Measurements from ENCODE around the gene KCNJ2.

The KCNJ2 gene

DNA sequence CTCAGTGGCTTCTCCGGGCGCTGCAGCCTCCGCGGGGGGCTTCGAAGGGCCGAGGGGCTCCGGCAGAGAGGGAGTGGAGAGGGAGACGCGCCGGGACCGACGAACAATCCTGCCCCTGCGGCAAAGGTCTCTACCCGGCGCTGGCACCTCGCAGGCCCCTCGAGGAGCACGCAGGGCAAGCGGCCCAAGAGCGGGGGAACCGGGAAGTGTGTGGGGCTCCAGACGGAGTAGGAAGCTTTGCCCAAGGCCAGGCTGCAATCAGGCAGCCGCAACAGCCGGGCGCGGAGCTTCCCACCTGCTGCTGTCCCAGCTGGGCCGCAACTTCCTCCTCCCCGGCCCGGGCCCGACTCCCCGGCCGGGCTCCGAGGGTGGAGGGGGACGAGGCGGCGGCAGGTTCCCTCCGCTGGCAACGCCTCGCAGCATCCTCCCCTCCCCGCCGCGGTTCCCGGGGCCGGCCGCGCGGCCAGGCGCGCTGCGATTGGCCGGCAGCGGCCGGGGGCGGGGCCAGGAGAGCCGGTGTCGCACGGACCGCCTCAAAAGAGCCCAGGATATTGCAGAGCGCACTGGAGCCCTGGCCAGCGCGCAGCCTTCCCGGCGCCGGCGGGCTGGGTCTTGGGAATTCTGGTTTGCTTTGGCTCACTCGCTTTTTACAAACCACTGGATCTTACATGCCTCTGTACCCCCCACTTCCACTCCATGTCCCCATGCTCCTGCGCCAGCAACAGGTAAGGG lies at the start of gene KCNJ2:
Gene KCNJ2, plus strand, starts transcription at position 556 of the 732 bp plus-strand sequence. CDS start 5,508 bp downstream, outside the sequence.
- peak; percentile 44 for DNase-seq

DNA sequence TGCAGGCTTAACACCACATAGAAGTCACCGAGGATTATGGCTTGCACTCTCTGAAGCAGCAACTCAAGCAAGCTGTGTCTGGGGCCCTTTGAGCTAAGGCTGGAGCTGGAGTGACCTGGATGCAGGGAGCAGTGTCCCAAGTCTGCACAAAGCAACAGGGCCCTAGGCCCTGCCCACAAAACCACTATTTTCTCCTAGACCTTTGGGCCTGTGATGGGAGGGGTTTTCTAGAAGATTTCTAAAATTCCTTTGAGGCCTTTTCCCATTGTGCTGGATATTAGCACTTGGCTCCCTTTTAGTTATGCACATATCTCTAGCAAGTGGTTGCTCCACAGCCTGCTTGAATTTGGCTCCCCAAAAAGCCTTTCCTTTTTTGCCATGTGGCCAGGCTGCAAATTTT lies 49.8 kb upstream of the KCNJ2 start:
- no peak for DNase-seq

DNA sequence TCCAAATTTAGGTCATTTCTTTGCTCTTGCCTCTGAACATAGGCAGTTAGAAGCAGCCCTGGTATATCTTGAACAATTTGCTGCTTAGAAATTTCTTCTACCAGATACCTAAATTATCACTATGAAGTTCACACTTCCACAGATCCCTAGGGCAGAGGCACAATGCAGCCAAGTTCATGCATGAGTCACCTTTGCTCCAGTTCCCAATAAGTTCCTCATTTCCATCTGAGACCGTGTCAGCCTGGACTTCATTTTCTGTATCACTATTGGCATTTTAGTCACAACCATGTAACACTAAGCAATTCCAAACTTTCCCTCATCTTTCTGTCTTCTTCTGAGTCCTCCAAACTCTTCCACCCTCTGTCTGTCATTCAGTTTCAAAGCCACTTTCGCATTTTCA lies 49.3 kb upstream of the KCNJ2 start:
- no peak for DNase-seq

DNA sequence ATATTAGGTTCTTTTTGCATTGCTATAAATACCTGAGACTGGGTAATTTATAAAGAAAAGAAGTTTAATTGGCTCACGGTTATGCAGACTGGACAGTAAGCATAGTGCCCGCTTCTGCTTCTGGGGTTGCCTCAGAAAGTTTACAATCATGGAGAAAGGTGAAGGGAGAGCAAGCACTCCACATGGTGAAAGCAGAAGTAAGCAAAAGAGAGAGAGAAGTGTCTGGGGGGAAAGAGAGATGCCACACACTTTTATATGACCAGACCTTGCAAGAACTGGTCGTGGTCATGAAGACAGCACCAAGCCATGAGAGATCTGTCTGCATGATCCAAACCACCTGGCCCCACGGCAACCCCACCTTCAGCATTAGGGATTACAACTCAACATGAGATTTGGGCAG lies 48.9 kb upstream of the KCNJ2 start:
- DNase-seq: no peak

DNA sequence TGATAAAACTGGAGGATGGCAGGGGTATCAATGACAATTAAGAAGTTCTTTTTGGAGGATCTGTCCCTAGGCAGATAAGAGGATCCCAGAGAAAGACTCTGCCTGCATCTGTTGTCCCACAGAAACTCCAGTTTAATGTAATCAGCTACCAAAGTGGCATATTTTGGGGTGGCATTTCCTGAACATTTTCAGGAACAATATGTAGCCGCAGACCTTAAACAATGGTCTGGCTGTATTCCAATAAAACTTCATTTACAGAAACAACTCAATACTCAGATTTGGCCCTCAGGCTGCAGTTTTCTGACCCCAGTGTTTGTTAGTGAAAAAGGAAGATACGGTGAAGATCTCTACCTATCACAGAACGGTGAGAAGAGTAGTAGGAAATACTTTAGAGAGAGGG lies 48.2 kb upstream of the KCNJ2 start:
- DNase-seq: no peak

DNA sequence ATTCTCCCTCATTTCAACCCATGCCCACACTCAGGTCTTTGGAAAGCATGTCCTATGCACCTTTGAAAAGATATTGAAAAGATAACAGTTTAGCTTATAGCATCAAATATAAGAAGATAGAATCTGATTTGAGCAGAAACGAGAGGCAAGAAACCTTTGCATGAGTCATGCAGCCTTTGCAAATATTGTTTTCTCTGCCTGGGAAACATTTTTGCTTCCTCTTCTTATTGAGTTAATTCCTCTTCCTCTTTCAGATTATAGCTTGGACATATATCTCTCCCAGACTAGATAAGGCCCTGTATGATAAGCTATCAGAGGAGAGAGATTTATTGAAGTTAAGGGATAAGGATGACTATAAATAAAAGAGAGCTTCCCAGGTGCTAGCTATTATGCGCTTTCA lies 46.1 kb upstream of the KCNJ2 start:
- no peak for DNase-seq

DNA sequence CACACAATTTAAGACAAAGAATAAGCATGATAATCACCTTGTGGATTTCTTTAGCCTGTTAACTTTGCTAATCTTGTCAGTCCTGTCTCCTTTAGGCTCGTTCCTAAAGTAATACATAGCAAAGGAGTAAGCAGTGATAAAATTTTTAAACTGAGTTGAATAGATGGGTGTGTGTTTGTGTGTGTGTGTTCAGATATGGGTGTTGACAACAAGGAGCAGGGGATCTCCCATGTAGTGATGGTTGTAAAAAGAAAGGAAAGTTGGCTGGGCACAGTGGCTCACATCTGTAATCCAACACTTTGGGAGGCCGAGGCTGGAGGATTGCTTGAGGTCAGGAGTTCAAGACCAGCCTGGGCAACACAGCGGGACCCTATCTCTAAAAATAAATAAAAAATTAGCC lies 44.6 kb upstream of the KCNJ2 start:
- DNase-seq: no peak

DNA sequence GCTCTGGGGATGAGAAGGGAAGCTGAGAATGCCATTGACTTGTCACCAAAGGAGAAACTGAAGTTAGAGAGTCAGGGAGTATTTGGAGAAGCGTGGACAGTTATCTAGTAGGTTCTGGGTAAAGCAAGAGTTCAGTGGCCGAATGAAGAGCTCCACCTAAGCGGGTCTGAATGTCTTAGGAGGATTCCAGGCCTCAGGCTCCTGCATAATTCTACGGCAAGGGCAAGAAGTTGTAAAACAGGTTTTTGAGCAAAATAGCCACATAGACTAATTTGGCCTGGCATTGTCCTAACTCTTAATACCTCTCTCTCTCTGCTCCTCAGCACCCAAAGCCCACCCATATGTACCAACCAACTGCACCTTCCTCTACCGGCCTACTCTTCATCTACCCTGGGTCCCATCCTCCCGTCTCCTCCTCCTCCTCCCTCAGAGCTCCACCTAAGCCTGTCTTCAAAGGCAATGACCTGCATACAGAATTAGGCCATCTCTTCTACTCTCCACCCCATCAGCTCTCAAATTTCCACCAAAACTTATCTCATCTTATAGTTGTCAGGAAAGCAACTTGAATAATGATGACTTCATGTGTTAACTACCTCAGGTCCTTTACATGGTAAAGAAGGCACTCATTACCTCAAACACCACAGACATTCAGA lies 42.0 kb upstream of the KCNJ2 start:
- no peak for DNase-seq

DNA sequence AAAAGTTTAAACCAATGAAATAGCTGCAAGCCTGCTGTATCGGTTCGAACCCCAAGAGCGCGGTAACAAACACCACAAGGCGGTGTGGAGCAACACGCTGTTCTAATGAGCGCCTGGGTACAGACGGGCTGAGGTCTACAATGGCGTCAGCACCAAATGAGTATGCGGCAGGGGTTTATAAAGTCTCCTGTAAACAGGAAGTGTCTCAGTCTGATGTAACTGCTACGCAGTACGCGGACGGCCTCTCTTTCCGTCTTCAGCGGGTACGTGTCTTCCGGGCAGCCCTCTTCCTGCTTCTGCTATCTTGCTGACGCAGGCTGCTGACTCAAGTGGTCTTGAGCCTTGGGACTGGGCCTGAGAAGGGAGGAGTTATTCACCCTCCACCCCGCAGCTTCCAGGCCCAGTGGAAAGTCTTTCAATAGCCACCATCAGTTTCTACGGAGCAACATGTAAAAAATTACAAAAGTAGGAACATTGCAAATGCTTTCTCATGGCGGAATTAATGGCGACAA lies 40.5 kb upstream of the KCNJ2 start:
- DNase-seq: no peak

DNA sequence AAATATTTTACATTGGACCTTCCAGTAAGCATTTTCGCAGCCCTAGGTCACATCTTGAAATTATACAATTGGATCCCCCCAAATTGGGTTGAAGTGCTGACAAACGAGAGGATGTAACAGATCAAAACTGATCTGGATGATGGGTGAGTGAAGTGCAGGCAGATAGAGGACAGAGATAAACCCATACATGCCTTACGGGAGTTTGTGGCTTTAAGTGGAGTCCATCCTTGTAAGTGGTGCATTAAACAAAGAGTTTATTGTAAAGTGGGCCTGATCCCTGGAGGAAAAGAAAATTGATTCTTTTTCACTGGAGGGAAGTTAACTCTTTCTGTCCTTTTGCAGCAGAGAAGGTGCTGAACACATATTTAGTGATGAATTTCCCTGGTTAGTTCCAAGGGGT lies 39.0 kb upstream of the KCNJ2 start:
- no peak for DNase-seq

DNA sequence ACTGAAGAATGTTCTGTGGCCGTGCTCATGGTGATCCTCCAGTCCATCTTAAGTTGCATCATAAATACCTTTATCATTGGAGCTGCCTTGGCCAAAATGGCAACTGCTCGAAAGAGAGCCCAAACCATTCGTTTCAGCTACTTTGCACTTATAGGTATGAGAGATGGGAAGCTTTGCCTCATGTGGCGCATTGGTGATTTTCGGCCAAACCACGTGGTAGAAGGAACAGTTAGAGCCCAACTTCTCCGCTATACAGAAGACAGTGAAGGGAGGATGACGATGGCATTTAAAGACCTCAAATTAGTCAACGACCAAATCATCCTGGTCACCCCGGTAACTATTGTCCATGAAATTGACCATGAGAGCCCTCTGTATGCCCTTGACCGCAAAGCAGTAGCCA lies 36.8 kb upstream of the KCNJ2 start:
- DNase-seq: no peak

DNA sequence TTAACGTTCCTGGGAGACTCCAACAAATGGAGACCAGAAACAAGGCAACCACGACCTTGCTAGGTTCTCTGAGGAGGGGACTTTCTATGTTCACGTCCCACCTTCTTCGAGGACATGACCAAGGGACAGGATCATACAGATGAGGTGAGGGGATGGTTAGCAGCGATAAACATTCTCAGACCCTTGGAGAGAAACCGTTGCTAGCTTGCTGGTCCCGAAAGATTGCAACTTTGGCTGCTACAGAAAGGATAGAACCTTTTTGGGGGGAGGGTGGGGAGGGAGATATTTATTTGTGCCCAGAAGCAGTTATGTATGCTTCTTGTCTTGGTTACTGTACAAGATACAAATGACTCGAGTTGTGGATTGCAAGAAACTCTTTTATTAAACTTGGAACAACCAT lies 35.3 kb upstream of the KCNJ2 start:
- DNase-seq: no peak

DNA sequence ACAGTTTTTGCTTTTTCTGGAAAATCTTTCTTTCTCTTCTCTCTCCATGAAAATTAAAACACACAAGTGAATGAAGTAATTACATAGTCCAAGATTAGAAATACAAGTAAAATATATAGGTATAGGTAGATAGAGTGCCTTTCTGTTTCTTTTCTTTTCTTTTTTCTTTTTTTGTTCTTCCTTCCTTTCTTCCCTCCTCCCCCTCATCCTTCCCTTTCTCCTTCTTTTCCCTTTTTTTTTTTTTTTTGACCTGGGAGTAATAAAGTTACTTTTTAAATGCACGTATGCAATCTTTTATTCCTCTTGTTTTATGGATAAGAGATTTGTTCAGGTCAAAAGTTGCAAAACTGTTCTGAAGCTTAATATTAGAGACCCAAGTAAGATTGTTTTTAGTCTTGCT lies 34.6 kb upstream of the KCNJ2 start:
- DNase-seq: no peak

DNA sequence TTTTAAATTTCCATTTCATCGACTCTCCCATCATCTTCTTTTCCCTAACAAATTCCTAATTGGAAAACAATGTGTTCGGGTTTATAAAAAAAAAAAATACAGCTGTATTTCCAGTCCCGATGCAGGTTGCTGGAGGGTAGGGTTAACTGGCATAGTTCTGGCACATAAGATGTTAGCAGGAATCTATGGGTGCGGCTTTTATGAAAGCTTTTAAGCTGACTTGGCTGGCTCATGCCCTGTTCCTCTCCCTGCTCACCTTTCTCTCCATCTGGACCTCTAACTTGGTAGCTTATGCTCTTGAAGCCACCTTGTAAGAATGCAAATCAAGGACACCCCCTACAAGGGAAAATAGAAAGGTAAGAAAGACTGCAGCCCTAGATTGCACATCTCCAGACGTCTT lies 33.2 kb upstream of the KCNJ2 start:
- DNase-seq: no peak

DNA sequence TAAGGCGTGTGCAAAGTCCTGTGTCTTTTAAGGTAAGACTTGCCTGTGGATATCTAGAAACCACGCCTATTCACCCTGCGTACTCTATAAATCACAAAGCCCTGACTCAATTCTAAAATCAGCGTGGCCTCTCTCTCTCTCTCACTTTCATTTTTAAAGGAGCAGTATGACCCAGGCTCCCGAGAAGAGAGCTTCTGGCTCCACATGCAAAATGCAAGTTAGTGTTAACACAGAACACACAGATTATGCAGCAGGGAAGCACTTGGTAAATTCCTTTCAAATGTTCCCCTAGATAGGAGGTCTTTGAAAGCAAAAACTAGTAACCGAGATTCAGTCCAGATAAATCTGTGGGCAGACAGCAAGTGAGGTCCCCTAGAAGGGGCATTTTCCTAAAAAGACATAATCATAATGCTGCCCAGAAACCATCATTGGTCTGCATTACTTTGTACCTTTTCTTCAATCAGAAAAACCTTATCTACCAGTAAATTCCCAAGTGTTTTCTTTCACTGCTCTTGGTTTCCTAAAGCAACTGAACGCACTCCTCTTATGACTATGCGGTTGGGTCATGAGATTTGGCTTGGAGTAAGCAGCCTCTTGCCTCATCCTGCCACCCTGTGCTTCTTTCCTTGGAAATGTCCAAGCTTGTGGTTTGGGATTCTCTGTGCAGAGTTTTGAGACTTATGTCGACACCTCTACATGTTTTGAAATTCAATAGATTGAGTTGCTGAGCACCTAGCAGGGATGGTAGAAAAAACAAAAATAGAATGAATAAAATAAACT lies 31.7 kb upstream of the KCNJ2 start:
- no peak for DNase-seq

DNA sequence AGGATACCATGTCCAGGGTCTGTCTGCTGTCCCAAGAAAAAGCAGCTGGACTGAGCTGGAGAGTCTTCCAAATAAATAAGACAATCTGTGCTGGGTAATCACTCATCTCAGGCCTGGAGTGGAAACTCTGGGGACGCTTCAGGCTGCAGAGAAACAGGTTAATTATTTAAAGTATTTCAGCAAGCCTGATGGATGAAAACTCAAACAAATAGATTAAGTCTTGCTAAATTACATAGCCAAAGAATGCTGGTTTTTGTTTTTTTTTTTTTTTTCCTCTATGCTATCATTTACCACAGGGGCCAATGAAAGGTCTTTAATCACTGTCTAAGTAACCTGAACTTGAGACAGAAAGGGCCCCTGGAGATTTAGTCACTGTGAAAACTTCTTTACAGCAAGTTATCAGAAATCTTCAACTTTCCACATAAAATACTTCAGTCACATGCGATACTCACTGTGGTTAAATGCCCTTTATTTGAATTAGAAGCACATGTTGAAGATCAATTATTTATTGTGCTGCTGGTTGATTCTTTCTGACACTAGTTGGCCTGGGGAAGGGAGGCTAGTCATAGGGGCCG lies 31.0 kb upstream of the KCNJ2 start:
- DNase-seq: no peak

DNA sequence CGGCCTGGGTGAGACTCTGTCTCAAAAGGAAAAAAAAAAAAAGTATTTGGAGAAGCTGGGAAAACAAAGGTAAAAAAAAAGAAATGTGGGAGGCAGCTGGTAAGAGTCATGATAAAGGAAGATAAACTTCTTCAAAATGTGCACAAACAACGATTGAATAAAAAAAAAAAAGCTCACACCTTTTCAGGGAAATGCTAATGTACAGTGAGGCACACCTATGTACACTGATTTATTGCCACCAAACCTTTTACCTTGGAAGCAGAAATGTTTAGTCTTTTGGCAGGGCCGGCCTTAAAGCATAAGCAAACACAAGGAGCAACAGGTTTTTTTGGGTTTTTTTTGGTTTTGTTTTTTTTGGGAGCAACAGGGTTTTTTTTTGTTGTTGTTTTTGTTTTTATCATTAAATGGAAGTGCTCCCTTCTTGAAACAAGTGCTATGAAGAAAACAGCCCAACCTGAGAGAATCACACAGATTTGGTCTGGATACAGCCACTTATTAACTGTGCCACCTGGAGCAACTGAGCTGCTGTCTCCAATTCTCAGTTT lies 29.8 kb upstream of the KCNJ2 start:
- DNase-seq: no peak

DNA sequence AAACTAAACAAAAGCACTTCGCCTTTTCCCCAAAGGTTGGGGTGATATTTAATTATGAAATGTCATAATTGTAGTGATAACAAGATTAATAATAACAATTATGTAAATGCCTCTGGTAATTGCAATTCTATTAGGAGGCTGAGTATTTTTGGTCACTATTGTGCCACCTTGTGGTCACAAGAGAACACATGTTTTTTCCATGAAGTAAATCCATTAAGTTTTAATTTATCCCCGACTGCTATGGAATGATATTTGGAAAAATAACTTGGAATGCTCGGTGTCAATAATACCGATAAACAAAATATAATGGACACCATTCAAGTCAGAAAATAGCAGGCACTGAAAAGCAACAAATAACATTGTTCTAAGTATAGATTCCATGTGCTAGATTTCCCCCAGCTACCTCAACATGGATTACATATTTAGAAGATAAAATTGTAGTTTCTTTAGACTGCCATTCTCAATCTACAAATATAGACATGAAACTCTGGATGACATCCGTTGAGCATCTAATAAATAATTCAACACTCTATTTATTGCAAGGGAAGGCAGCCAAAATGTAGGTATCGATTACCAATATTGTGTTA lies 25.0 kb upstream of the KCNJ2 start:
- peak; percentile 20 for DNase-seq

DNA sequence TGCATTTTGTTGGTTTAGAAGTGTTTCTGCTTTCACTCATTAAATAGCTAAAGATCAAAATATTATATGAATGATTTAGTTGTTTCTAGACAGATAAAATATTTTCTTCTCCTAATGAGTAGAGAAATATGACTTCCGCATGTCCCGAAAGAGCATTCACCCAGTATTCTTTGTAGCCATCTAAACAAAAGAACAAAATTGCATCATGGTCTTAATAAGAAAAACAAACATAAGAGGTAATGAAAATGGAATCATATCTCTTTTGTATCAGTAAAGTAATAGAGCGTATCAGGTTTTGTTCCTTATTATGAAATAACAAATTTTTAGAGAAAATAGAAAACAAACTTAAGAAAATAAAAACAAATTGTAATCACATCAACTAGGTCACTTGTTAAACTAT lies 16.1 kb upstream of the KCNJ2 start:
- DNase-seq: no peak

DNA sequence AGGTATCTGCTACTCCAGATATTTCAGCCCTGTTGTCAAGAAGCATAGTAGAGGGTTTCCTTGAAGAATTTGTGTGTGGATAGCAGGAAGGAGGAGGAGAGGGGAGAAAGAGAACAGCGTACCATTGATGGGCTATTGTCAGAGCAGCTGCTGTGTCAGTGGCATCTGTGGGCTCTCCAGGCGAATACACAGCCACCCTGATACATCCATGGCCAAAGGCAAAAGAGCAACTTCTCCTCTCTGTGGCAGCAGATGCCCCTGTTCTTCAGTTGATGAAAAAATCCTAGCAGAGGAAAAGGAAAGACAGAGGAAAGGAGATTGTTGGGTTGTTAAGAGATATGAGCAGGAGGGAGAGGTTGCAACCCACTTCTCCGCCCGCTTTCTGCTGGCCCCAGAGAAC lies 12.2 kb upstream of the KCNJ2 start:
- no peak for DNase-seq

DNA sequence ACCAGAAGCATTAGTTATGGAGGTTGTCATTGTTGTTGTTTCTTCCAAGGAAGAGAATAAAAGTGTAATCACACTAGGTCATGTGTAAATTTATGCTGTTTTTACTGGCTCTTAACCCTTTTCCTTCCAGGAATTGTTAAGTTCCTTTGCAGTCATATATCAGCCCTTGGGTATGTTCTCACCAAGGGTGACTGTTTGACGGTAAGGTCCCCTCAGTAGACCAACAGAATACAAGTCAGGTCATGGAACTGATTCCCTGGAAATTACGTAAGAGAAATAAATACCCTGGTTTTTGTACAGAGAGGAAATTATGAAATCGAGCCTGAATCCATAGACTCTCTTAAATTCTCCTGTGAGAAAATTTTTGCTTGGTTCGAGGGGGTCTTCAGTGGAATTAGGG lies 11.2 kb upstream of the KCNJ2 start:
- DNase-seq: no peak

DNA sequence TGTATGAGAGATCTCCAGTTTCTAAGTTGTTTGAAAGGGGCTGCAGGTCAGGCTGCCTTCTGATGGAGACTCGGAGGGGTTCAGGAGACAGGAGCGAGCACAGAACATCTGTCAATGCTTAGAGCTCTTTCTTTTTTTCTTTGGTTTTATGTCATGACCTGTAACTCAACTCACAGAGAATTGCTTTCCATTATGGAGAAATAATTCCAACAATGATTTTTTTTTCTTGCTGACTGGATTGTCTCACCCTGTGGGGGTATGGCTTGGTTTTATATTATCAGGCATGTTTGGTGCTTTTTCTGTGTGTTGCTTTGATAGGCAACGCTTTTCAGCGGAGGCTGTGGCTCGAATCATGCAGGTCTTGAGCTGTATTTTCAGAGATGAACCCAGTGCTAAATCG lies 10.7 kb upstream of the KCNJ2 start:
- DNase-seq: no peak

DNA sequence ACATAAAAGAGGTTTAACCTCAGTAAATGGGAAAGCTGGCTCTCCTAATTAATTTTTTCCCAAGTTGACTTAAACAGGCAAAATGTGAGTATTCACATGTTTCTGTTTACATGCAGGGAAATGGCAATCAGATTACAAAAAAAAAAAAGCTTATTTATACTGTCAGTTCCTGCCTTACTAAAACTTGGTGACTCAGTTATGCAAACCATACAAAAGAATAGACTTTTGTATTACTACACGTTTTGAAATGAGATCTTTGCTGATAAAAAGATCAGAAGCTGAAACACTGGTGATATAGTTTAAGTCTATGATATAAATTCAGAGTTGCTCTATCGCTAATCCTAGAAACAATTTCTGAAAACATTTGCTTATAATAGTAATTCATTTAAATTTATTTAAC lies 9.4 kb upstream of the KCNJ2 start:
- DNase-seq: no peak
